GM18508 (cell line): ENCODE measurements around the gene CYB561A3.

Experiments used
- ATAC-seq: cut with Tn5 transposase; IDR thresholded peaks from one replicate; pipeline ENCODE4 v1.9.1; 2021; ENCODE audit warnings: moderate number of reproducible peaks; ENCODE audit not compliant: insufficient read depth, unreplicated experiment

The CYB561A3 gene

DNA sequence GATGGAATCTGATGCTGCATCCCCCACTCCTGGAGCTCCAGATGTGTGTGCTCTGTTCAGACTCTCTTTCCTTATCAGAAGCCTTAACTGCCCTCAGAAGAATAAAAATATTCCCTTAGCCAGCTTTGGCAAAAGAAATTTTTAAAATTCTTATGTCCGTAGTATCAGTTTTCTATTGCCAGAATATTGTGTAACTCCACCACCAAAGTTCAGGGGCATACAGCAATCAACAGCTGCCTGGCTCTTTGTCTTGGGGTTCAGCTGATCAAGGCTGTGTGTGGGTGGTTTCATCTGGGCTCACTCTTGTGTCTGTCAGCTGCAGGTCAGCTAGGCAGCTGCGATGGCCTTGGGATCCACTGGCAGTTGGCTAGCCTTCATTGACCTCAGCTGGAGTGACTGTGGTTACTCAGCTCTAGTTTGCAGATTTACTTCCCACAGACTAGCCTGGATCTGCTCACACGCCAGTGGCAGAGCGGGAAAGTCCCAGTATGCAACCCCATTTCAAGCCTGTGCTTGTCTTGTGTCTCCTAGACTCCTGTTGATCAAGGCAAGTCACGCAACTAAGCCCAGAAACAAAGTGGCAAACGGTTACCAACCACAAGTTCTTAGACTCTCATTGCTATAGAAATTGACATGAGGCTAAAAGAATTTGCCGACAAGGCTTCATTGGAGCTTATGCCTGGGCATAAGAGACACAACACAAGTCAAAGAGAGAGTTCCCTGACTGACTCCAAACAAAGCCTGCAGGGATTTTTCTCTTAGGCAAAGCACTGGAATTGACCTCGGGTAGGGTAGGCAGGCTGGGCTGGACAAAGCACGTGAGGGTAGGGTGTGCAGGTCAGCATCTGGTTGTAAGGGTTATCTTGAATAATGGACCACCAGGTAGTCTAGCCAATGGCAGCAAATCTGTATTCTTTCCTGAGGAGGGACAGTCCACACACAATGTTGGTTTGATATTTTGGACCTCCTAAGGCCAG lies 8.0 kb upstream of the CYB561A3 start:
- ATAC-seq = no peak

DNA sequence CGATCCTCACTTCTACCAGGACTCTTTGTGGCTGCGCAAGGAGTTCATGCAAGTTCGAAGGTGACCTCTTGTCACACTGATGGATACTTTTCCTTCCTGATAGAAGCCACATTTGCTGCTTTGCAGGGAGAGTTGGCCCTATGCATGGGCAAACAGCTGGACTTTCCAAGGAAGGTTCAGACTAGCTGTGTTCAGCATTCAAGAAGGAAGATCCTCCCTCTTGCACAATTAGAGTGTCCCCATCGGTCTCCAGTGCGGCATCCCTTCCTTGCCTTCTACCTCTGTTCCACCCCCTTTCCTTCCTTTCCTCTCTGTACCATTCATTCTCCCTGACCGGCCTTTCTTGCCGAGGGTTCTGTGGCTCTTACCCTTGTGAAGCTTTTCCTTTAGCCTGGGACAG lies 7.0 kb upstream of the CYB561A3 start:
- ATAC-seq = no peak

GRCh38 chr11:61367406-61367805 lies 5.7 kb upstream of the CYB561A3 start:
- no peak for ATAC-seq

DNA sequence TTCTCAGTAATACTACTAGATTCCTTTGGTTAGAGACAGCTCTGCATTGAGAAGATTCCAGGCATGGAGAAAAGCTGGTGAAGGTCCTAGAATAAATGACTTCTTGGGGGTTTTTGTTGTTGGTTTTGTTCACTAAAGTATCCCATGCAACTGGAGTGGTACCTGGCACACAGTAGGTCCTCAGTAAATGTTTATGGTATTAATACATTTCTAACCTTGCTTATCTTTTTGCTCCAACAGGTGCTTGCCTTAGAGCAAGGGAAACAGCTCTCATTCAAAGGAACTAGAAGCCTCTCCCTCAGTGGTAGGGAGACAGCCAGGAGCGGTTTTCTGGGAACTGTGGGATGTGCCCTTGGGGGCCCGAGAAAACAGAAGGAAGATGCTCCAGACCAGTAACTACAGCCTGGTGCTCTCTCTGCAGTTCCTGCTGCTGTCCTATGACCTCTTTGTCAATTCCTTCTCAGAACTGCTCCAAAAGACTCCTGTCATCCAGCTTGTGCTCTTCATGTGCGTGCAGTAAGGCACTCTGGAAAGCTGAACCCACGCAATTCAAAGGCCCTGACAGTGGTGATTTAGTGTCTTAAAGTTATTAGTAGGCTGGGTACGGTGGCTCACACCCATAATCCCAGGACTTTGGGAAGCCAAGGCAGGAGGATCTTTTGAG lies 2.5 kb upstream of the CYB561A3 start:
- ATAC-seq = no peak

- ATAC-seq = no peak
These were observed 827 bp upstream of the CYB561A3 start for GRCh38 chr11:61362542-61362875.

DNA sequence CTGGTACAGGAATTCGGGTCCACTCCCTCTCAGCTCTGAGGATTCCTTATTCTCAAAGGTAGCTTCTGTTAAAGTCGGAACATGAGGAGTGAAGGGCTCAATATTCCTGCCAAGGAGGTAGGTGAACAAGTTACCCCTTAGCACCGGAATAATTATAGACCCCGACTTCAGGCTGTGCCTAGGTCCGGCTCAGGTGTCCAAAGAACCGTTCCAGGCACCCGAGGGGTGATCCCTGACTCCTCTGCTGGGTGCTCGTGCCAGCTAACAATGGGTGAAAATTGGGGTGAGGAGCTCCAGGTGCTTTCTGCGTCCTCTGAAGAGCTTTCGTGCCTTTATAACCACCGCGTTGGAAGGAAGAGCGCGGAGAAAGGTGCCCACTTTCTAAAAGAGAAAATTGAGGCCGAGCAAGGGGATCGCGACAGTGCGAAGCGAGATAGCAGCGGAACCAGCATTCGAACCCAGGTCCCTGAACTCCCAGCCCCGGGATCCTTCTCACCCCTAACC lies 393 bp downstream of the CYB561A3 start:
- no peak for ATAC-seq

DNA sequence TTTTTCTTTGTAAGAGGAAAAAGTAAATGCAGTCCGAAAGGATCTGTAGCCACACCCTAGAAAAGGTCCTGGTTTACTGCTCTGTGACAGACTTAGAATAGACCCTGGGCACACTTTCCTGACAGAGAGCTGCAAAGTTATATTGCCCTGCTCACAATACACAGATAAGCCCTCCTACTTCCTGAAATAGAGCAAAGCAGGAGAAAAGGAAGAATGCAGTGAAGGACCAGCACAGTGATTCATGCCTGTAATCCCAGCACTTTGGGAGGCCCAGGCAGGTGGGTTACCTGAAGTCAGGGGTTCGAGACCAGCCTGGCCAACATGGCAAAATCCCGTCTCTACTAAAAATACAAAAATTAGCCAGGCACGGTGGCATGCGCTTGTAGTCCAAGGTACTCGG lies 2.2 kb downstream of the CYB561A3 start:
- no peak for ATAC-seq

DNA sequence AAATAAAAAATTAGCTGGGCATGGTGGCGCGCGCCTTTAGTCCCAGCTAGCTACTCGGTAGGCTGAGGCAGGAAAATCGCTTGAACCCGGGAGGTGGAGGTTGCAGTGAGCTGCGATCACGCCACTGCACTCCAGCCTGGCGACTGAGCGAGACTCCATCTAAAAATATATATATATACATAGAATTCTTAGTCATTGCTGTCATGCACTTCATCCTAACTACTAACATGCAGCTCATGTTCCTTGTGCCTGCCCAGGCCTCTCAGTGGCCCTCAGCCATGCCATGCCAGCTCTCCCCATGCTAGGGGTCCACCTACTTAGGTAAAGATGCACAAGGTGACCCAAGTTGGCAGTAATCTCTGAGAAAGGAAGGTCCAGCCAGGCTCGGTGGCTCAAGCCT lies 3.1 kb downstream of the CYB561A3 start:
- no peak for ATAC-seq

GRCh38 chr11:61357894-61358239 lies 3.8 kb downstream of the CYB561A3 start:
- ATAC-seq = no peak

DNA sequence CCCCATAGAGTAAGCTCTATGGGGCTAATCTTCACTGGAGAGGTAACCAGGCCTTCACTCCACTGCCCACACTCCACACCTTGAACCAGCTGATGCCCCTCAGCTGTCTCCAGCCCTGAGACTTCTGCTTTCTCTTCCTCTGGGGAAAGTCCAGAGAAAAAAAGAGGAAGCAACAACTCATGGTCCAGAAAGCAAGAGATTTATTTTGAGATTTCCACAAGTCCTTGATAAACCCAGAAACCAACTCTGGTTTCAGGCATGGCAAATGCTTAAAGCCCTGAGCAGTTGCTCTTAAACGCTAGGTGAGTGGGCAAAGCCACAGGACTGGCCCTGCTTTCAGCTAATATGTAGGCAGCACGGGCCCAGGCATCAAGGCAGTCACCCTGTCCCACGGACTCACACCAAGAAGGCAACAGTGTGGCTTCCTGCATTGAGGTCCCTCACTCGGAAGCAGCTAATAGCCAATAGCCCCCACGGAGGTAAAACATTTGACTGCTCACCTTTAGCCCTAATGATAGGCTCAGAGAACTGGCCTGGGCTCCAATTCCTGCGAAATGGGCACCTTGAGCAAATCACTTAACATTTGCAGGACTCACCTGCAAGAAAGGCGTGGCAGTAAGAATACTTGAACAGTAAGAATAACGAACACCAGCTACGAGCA lies 4.3 kb downstream of the CYB561A3 start:
- ATAC-seq = peak; percentile 44

GRCh38 chr11:61356706-61357105 lies 5.0 kb downstream of the CYB561A3 start:
- ATAC-seq = no peak

- no peak for ATAC-seq
These were observed 7.5 kb downstream of the CYB561A3 start for GRCh38 chr11:61354208-61354607.

DNA sequence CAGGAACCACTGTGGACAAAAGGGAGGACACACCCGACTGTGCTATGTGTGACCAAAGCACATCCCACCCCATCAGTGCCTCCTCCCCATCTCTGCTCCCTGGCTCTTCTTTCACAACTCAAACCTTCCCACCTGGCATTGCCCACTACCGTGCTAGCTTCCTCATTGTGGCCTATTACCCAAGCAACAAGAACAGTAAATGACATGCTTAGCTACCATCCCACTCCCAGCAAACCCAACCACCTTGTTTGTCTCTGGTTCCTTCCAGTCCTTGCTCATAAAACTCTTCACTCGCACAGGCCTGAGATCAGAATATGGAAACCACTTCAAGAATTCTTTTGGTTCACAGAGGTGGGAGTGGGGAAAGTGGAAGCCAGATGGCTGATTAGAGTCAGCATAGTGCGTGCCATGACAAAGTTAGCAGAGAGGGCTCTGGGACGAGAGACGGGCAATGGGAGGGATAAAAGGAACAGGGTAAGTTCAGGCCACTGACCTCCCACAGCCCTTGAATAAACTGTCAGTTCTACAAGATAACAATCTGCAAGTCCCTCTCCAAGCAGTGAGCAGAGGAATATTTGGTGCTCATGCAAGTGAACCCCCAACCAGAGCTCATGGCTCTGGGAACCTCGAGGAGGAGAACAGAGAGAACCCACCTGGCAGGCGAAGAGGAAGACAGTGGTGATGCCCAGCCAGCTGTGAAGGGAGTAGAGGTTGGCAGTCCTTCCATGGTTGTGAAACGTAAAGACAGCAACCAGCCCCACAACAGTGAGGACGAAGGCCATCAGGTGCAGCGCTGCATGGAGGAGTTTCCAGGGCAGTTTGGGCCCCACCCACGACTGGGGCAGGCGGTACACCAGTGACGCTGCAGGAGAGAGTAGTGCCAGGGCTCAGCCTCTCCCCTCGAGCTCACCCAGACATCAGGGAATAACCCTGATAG lies 8.3 kb downstream of the CYB561A3 start:
- no peak for ATAC-seq

DNA sequence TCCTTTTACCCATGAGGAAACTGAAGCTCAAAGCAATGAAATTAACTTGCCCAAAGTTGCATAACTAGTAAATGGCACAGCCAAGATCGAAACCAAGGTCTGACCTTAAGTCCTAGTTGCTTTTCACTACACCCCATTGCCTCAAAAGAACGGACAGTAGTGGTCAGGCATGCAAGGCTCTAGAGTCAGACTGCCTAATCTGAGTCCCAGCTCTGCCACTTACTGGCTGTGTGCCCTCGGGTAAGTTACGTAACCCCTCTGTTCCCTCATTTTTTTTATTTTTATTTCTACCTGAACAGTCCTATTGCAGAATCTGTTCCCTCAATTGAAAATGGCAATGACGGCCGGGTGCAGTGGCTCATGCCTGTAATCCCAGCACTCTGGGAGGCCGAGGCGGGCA lies 9.6 kb downstream of the CYB561A3 start:
- ATAC-seq = no peak

DNA sequence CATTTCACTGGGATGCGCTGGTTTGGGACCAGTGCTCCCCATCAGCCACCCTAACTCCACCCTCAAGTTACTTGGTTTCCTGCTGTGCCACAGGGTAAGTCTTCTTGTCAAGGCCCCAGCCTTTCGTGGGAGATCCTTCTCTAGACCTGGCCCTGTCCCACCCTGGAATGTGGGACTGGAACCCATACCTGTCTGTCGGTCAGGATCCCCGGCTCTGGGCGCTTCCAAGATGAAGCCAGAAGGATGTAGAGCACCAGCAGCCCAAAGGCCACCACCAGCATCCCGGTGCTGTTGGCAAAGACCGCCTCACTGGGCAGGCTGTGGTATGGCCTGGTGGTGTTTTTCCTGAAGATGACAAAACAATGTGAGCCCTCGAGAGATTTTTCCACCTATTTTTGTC lies 10.9 kb downstream of the CYB561A3 start:
- ATAC-seq = no peak

DNA sequence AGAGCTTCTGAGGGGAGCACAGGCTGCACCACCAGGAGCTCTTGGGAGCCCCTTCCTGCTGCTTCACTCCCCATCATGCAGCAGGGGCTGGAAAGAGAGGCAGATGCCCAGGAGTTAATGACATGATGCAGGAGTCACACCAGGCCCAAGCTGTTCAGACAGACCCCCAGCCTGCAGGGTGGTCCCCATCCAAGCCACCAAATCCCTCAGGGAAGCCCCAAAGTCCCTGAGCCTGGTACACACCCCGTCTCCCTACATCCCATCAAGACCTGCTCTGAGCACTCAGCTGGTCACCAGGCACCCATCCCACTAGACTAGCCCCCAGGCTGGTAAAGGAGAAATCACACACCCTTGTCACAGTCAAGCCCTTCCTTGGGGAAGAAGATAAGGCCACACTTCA lies 11.3 kb downstream of the CYB561A3 start:
- ATAC-seq = no peak

GRCh38 chr11:61349916-61350315 lies 11.8 kb downstream of the CYB561A3 start:
- no peak for ATAC-seq

DNA sequence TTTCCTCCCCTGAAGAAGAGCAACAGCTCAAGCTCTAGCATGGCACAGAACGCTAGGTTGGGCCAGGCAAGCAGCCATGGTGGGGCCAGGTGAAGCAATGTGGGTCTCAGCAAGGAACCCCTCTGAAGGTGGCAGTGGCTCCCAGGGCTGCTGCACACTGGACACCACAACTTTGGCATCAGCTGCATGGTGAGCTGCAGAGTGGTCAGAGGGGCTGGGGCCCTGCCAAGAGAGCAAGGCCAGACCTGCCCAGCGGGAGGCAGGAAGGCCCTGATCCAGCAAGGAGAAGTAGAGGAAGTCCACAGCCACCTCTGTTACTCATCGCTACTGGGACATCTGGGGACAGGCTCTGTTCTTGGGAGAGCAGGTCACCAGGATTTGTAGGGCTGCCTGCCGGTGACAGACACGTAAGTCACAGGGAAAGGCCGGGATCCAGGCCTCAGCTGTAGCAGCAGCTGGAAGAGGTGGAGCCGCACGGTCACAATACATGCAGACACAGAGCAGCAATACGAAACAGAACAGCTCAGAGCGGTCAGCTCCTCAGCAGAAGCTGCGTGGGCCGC lies 12.4 kb downstream of the CYB561A3 start:
- ATAC-seq = no peak

GRCh38 chr11:61347916-61348461 lies 13.7 kb downstream of the CYB561A3 start:
- no peak for ATAC-seq
